SK-N-MC (cell line): ENCODE data around the gene XPC.

Experiments used
- EZH2 ChIP-seq: fragments of 200-600 bp; sonication (generic); IDR thresholded peaks from one replicate; pipeline ENCODE4 v1.6.1; 2017; ENCODE audit warnings: antibody characterized with exemption
- FOXP2 ChIP-seq: optimal IDR thresholded peaks from 2 replicates; pipeline ENCODE3; 2011; ENCODE audit warnings: mild to moderate bottlenecking, moderate library complexity; ENCODE audit not compliant: insufficient read depth; ENCODE audit errors: extremely low read length, control extremely low read depth
- POLR2AphosphoS5 ChIP-seq: IDR thresholded peaks from 2 replicates; pipeline ENCODE4 v1.6.1; 2012; ENCODE audit warnings: mild to moderate bottlenecking, low read depth, low read length, borderline replicate concordance

- no peak for TF ChIP-seq EZH2
- no peak for TF ChIP-seq POLR2AphosphoS5
- no peak for TF ChIP-seq FOXP2
Measured at GRCh38 chr3:14208168-14208567, 29.8 kb upstream of the XPC start.
